Fibroblast of upper back skin (primary cell): ENCODE results near the gene ENAH.
"Not testable (repeated sequence)": the region's sequence is repeated elsewhere in the genome, so short reads cannot be mapped to it uniquely, and the experiment has no call there.

Experiments used
- DNase-seq: peaks from one replicate; pipeline ENCODE4 v3.0.0-alpha.2; 2013

Gene ENAH

DNA sequence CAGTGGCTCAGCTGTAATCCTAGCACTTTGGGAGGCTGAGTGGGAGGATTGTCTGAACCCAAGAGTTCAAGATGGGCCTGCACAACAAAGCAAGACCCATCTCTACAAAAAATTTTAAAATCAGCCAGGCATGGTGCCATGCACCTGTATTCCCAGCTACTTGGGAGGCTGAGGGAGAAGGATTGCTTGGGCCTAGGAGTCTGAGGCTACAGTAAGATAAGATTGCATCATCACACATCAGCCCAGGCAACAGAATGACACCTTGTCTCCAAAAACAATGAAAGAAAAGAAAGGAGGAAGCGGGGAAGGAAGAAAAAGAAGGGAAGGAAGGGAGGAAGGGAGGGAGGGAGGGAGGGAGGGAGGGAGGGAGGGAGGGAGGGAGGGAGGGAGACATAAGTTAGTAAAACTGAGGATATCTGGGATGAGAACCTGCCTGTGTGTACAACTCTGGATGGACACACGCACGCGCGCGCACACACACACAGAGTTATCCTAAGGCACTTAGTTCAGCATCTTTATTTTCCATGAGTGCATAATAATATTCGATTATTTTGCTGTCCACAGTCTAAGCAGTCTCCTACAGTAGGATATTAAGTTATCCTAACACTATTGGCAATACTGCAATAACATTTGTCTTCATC is 132.2 kb downstream of the ENAH start:
- no peak for DNase-seq

GRCh38 chr1:225519166-225519863 is 133.6 kb downstream of the ENAH start:
- no peak for DNase-seq

DNA sequence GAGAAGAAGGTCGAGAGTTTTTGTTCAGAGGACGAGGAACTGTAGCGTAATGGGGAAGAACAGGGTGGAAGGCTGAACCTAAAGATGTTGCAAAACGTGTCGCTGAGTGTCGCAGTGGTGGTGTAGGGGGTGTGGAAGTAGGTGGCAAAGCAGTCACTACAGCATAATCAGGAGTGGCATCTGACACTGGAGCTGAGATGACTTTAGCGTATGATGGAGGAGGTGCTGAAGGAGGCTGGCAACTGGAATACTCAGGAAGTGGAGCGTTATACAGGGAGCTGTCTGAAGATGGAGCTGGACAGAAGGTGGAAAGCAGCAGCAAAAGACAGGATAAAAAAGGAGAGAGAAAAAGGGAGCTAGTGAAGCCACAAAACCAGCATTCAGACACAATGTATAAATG is 135.2 kb downstream of the ENAH start:
- DNase-seq = no peak

- DNase-seq = no peak
Observed at GRCh38 chr1:225517221-225517620, 135.7 kb downstream of the ENAH start.

- no peak for DNase-seq
Observed at GRCh38 chr1:225514671-225515081, 138.2 kb downstream of the ENAH start.

DNA sequence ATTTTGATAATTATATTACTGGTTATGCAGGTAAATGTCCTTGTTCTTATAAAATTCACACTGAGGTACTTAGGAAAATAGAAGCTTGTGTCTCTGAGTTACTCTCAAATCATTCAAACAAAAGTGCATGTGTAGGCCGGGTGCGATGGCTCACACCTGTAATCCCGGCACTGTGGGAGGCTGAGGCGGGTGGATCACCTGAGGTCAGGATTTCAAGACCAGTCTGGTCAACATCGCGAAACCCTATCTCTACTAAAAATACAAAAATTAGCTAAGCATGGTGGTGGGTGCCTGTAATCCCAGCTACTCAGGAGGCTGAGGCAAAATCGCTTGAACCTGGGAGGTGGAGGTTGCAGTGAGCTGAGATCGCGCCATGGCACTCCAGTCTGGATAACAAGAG is 139.3 kb downstream of the ENAH start:
- DNase-seq = not testable (repeated sequence)

GRCh38 chr1:225511828-225512381 is 141.0 kb downstream of the ENAH start:
- DNase-seq = no peak

DNA sequence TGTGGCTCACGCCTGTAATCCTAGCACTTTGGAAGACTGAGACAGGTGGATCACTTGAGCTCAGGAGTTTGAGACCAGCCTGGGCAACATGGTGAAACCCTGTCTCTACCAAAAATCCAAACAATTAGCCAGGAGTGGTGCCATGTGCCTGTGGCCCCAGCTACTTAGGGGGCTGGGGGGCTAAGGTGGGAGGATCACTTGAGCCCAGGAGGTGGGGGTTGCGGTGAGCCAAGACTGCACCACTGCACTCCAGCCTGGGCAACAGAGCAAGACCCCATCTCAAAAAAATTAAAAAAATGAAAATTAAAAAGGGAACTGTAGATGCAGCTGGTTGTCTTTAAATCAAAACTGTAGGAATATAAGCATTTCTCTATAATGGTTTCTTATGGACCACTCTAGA is 142.2 kb downstream of the ENAH start:
- DNase-seq = not testable (repeated sequence)

DNA sequence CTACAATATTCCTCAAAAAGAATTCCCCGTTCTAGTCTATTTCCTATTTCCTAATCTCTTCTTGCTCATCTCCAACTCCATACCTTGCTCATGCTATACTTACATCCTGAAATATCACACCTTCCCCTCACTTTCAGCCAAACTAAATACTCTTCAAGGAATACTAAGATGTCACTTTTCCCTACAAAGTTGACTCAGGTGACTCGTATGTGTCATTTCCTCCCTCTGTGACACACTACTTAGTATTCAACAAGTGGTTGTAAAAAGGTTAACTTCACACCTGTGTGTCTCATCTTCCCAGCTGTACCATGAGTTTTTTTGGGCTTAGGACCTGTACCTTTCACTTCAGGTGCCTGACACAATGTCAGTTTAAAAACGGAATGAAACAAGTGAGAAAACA is 143.2 kb downstream of the ENAH start:
- no peak for DNase-seq

- no peak for DNase-seq
Observed at GRCh38 chr1:225509376-225509707, 143.6 kb downstream of the ENAH start.

GRCh38 chr1:225508538-225509375 is 144.2 kb downstream of the ENAH start:
- DNase-seq = peak; percentile 96

GRCh38 chr1:225506727-225507126 is 146.2 kb downstream of the ENAH start:
- no peak for DNase-seq

- DNase-seq = no peak
Observed at GRCh38 chr1:225504776-225505175, 148.1 kb downstream of the ENAH start.

DNA sequence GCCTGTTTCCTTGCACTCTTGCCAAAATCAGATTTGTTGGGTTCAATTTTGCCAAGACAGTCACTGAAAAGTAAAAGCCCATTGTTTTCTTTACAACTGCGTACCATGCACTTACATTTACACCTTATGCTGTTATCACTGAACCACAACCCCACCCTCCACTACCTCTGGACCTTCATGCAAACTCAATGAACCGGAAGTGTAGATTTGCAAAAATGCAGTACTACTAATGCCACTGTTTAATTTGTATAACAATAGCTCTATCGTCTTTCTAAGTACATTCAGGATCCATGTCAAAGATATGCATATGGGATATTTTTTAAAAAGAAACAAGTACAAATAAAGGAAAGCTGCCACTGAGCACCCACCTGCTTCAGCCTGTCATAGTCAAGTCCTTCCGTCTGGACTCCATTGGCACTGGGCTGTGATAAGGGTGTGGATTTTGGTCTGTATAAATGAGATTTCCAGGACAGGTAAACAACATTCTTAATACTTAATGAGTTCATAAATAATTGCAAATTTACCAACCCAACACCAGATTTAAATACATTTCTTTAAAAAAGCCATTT is 152.2 kb downstream of the ENAH start:
- no peak for DNase-seq

DNA sequence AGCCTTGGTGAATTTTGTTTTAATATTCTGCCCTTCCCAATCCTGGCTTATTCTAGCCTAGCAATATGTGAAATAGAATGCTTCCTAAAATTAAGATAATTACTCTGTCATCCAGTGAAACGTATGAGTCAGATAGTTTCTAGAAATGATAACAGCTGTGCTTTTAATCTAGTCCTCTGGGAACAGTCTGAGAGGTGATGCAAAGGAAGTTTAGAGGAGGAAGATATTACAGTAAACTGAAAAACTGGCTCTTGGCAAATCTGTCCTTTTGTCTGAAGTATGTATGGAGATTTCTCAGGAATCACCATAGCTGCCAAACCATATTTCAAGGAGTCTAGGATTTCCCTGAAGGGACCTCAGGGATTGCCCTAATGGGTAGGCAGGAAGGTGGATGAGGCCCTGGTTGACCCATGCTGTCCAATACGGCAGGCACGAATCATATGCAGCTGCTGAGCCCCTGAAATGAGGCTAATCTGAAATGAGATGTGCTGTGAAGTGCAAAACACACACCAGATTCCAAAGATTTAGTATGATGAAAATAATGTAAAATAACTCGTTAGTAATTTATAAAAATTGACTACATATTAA is 154.3 kb downstream of the ENAH start:
- peak; percentile 65 for DNase-seq

DNA sequence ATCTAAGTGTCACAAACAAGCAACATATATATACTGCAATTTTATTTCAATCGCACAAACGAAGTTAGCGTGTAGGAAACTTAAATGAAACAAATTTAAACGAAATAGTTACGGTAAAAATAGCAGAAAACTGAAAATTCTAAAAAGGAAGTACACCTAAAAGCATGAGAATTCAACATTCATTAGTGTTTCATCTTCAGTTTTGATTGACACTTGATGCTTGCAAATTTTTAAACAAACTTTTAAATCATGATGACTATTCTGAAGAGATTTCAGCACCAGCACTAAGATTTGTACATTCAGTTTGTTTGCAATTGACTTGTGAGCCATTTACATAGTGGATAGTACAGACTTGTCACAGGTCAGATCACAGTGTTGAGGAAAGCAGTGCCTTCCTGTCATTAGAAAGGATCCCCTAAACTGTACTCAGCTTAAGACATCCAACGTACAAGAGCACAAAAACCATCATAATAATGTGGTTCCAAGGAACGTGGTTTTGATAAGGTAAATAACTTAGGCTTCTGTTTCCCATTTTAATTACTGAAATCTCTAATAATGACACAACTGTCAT is 158.0 kb downstream of the ENAH start:
- DNase-seq = no peak

GRCh38 chr1:225493591-225494246 is 159.2 kb downstream of the ENAH start:
- DNase-seq = no peak

DNA sequence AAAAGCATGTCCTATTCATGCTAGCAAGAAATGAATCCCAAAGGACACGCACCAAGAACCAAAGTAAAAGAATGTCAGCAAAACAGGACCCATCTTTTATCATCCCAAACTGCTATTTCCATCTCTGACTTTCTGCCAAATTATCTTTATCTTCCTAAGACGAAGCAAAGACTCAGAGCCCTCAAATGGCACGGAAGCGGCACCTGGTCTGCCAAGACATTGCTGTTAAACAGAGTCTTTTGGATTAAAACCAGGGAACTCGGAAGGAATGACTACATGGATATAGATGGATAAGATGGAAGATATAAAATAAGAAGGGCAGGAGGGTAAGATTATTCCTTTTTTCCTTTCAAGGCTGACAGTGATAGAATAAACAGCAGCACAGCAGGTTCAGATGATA is 164.2 kb downstream of the ENAH start:
- DNase-seq = no peak

- DNase-seq = no peak
Observed at GRCh38 chr1:225486856-225487255, 166.1 kb downstream of the ENAH start.

GRCh38 chr1:225485991-225486530 is 166.9 kb downstream of the ENAH start:
- no peak for DNase-seq

GRCh38 chr1:225485226-225485625 is 167.7 kb downstream of the ENAH start:
- no peak for DNase-seq
